Fibroblast of the aortic adventitia (primary cell): ENCODE data around the gene HACD1. TPM values are rescaled to one million over a fixed set of nuclear protein-coding genes. Genes with fewer than 3 reads are reported as not detected.

ENCODE experiments used
- DNase-seq: peaks from one replicate; pipeline ENCODE4 v3.0.0-alpha.2; 2010; ENCODE audit warnings: low read depth
- H3K4me3 ChIP-seq: 2 replicates; pipeline ENCODE4 v1.5.1; 2011; ENCODE audit warnings: low read depth, mild to moderate bottlenecking, control low read depth, low read length, moderate library complexity
- total RNA-seq: library from RNA; depleted of rRNA; stranded (reverse); fragments of >200 nt; gene quantifications from 2 replicates; pipeline ENCODE4 v1.2.3, GENCODE V29; 2012; ENCODE audit warnings: low replicate concordance
- TF ChIP-seq, protein P1 (sequence below): IDR thresholded peaks from 2 replicates; pipeline ENCODE4 v1.5.1; 2011; ENCODE audit warnings: mild to moderate bottlenecking, low read length, control low read depth, inconsistent platforms; ENCODE audit not compliant: insufficient read depth

The HACD1 gene
- total RNA-seq, 1 donor: 18.4 TPM

DNA sequence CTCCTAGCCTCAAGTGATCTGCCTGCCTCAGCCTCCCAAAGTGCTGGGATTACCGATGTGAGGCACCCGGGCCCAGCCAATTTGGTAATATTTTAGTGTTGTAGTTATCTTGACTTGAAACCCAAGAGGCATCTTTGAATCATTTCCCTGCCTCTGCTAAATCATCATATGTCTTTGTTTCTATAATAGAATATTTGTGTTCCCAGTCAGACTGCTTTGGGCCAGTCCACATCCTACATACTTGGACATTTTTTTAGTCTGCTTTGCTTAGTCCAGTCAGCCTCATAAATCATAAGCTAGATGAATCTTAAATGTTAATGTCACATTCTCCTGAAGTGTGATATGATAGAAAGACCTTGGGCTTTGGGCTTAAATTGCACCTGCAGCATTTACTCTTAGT, 32.7 kb upstream of the HACD1 start:
- TF ChIP-seq, protein P1, sequence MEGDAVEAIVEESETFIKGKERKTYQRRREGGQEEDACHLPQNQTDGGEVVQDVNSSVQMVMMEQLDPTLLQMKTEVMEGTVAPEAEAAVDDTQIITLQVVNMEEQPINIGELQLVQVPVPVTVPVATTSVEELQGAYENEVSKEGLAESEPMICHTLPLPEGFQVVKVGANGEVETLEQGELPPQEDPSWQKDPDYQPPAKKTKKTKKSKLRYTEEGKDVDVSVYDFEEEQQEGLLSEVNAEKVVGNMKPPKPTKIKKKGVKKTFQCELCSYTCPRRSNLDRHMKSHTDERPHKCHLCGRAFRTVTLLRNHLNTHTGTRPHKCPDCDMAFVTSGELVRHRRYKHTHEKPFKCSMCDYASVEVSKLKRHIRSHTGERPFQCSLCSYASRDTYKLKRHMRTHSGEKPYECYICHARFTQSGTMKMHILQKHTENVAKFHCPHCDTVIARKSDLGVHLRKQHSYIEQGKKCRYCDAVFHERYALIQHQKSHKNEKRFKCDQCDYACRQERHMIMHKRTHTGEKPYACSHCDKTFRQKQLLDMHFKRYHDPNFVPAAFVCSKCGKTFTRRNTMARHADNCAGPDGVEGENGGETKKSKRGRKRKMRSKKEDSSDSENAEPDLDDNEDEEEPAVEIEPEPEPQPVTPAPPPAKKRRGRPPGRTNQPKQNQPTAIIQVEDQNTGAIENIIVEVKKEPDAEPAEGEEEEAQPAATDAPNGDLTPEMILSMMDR: no peak
- no peak overlapping the region for H3K4me3 ChIP-seq
- peak; percentile 82 for DNase-seq

DNA sequence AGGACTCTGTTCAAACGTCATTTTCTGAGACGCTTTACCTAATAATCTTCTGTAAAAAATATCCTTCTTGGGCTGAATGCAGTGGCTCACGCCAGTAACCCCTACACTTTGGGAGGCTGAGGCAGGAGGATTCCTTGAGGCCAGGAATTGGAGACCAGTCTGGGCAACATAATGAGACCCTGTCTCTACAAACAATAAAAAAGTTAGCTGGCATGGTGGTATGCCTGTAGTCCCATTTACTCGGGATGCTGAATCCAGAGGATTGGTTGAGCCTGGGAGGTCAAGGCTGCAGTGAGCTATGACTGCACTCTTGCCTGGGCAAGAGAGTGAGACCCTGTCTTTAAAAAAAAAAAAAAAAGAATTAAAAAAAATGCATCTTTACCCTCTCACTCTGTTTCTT, 31.9 kb upstream of the HACD1 start:
- H3K4me3 ChIP-seq: no peak overlapping the region
- TF ChIP-seq, protein P1: no peak
- no peak for DNase-seq

DNA sequence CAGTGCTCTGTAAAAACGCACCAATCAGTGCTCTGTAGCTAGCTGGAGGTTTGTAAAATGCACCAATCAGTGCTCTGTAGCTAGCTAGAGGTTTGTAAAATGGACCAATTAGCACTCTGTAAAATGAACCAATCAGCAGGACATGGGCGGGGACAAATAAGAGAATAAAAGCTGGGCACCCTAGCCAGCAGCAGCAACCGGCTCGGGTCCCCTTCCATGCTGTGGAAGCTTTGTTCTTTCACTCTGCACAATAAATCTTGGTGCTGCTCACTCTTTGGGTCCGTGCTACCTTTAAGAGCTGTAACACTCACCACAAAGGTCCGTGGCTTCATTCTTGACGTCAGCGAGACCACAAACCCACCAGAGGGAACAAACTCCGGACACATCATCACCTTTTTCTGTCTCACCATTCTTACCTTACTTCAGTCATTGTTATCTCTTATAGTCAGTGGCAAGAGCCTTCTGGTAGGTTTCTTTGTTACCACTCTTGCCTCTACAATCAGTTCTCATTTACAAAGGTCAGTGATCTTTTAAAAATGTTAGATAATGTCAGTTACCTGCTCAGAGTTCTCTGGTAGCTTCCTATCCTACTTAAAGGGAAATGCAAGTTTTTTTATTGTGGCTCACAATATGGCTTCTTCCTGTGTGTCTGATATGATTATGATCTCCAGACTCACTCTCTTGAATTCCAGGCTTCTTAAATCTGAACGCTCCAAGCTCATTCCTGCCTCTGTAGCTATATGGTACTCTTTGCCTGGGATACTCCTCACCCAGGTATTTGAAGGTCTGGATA, 31.3 kb upstream of the HACD1 start:
- DNase-seq: no peak
- no peak overlapping the region for H3K4me3 ChIP-seq
- TF ChIP-seq, protein P1: no peak

DNA sequence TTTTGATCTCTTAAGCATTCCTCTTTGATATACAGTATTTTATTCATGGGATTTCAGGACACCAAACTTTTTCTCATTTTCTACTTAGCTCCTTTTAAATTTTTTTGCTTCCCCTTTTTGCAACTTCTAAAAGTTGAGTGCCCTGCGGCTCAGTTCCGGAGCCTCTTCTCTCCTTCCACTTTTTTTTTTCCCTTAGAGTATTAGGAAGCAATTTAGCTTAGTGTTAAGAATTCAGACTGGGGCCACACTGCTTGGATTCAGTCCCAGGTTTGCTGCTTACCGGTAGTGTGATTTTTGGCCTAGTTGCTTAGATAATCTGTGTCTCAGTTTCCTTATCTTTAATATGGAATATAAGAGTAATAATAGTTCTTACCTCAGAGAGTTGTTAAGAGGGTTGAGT, 30.2 kb upstream of the HACD1 start:
- TF ChIP-seq, protein P1: no peak
- peak; percentile 20 for DNase-seq

DNA sequence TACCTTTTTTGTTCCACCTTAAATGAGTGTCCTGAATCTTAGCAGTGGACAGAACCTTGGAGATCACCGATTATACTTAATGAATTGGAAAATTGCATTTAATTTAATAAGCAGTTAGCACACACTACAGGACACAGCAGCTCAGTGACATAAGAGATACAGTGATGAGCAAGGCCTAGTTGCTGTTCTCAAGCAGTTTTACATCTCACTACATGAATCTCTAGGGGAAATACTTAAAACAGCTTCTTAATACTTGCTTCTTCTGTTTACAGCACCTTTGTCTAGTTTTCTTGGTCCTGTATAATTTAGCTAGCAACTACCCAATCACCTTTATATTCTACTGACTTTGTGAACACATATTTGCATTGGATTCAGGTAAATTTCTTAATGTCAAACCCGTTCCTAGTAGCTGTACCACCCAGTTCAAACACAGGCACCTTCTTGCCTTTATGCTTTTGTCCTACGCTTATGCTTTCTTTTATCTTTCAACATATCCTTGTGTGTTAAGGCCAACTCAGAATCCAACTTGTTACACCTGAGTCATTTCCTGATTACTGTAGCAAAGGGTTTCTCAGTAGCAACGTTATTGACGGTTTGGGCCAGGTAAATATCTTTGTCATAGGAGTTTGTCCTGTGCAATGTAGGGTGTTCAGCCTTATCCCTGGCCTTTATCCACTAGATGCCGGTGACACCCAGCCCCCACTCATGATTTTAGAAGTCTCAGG, 28.6 kb upstream of the HACD1 start:
- peak overlapping the region; percentile 84 for H3K4me3 ChIP-seq
- TF ChIP-seq, protein P1: no peak
- DNase-seq: no peak

More for the DNA sequence above, 30.2 kb upstream of the HACD1 start:
- no peak overlapping the region for H3K4me3 ChIP-seq

DNA sequence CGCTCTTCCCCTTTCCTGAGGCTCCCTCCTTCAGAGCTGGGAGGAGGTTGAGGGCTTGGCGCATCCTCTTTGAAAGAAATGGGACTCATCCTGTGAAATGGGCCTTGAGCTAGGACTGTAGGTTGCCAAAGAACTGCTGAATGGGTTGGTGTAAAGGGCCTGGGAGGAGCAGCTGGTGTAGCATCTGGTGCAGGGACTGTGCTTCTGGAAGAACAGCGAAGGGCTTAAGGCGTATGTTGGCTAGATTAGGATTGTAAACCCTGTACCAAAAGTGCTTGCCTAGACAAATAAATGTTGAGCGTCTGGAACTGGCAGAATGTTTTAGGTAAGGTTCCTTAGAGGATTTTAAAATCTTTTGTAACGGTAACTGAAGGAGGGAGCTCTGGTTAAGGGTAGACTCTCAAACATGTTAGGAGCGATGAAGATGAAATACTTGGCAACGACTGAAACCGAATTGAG, 27.3 kb upstream of the HACD1 start:
- TF ChIP-seq, protein P1: no peak

More for the DNA sequence above, 27.3 kb upstream of the HACD1 start:
- peak overlapping the region; percentile 84 for H3K4me3 ChIP-seq
- peak; percentile 51 for DNase-seq
